ENCODE results near the gene MEP1A.
"Not testable (repeated sequence)": the region's sequence is repeated elsewhere in the genome, so short reads cannot be mapped to it uniquely, and the experiment has no call there.

Gene MEP1A

DNA sequence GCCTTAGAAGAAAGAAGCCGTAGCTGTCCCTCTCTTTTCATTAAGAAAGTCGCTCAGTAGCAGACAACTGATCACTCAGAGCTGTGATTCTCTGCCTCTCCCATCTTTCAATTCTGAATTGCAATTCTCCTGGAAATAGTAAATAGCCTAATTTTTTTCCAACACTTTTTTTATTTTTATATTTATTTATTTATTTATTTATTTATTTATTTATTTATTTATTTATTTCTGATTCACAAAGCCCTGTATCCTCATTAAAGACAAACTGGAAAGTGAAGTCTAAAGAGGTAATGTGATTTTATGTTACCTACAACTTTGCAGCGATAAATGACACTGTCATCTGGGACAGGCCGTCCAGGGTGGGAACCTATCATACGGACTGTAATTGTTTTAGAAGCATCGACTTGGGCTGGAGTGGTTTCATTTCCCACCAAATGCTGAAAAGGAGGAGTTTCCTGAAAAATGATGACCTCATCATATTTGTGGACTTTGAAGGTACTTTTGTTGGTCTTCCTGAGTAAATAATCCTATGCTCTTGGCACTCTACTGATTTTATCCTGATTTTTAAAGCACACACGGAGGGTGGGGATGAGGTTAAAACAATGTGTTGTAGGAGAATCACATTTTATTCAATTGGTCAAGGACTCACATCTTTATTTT lies 41.2 kb downstream of the MEP1A start:
- DNase-seq (ENCODE audit: low read depth): not testable (repeated sequence)

DNA sequence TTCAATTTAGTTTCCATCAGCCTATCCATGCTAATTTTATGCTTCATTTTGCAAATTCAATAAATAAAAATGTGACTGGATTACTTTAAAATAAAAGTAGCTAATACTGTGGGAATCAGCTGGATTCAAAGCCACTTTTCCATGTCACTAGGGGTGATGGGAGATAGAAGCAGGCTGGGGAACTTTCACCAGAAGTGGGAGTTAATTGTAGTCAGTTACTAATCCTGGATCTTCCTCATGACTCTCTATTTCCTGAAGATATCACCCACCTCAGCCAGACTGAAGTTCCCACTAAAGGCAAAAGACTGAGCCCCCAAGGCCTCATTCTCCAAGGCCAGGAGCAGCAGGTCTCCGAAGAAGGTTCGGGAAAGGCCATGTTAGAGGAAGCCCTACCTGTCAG lies 41.8 kb downstream of the MEP1A start:
- DNase-seq (ENCODE audit: low read depth): not testable (repeated sequence)

DNA sequence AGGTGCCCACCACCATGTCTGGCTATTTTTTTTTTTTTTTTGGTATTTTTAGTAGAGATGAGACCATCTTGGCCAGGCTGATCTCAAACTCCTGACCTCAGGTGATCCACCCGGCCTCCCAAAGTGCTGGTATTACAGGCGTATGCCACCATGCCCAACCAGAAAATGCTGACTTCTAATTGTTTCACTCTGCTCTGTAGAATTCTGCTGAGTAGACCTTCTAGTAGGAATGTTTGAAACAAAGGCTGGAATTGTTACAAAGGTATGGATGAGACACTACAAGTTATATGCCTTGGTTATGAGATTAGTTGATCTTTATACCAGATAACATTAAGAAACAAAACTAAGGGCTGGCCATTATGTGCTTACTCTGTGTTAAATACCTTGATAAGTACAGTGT lies 44.8 kb downstream of the MEP1A start:
- DNase-seq (ENCODE audit: low read depth): no peak

DNA sequence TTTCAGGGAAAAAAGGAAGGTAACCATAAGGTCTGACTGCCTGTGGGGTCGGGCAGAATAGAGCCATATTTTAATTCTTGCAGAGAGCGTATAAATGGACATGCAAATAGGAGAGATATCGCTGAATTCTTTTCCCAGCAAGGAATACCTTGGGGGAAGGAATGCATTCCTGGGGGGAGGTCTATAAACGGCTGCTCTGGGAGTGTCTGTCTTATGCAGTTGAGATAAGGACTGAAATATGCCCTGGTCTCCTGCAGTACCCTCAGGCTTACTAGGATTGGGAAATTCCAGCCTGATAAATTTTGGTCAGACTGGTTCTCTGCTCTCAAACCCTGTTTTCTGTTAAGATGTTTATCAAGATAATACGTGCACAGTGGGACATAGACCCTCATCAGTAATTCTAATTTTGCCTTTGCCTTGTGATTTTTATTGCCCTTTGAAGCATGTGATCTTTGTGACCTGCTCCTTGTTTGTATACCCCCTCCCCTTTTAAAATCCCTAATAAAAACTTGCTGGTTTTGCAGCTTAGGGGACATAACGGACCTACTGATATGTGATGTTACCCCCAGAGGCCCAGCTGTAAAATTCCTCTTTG lies 49.2 kb downstream of the MEP1A start:
- DNase-seq (ENCODE audit: low read depth): not testable (repeated sequence)

DNA sequence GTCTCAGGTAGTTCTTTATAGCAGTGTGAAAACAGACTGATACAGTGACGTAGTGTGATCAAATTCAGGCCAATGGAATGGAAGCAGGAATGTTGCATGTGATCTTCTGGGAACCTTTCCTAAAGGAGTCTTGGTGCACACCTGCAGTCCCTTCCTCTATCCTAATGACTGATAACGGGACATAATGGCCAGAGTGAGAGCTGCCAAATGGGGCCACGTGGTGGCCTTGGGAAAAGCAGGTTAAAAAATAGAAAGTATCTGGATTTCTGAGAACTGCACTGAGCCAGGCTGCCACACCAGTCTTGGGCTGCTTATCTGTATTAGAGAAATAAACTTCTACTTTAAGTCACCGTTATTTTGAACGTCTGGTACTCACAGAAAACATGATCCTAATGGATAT lies 51.9 kb downstream of the MEP1A start:
- DNase-seq (ENCODE audit: low read depth): no peak

DNA sequence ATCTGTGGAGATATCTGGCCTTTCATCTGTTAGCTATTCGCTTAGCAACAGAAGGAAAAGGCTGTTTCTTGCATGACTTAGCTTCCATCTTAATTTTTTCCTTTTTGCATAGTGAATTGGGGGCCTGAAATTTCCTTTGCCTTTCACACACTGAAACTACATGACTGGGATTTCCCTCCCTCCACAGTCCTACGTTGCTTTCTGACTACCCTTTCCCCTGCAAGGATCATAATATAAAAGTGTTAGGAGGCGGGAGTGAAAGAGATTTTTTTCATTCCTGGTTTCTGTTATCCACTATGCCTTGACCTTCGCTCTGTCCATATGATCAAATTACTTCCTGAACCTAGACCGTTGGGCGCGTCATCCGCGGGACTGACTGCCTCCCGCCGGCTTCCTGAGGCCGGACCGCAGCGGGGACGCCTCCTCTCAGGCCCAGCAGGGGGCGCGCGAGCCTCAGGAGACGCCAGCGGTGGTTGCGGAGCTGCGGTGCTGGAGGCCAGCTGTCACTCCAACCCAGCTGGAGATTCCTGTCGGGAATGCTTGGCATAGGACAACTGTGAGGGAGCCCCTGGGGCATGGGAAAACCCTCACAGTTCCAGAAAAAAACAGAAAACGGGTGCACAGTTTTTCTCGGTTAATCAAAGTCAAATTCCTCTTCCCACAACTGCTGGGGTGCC lies 55.6 kb downstream of the MEP1A start:
- DNase-seq (ENCODE audit: low read depth): peak; percentile 9

DNA sequence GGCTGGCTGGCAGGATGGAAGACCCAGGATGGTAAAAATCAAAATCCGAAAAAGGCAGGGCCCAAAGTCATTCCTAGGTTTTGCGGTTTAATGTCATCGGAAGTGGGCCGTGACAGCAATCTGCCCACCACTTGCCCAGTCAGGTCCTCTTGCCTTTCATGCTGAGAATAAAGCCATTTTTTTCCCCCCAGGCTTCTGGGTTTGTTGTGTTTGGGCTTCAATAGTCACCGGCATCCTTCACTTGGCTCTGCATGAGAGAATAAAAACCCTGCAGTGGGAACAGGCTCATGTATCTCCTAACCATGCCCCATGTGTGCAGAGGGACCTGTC lies 56.1 kb downstream of the MEP1A start:
- no peak for DNase-seq (ENCODE audit: low read depth)

DNA sequence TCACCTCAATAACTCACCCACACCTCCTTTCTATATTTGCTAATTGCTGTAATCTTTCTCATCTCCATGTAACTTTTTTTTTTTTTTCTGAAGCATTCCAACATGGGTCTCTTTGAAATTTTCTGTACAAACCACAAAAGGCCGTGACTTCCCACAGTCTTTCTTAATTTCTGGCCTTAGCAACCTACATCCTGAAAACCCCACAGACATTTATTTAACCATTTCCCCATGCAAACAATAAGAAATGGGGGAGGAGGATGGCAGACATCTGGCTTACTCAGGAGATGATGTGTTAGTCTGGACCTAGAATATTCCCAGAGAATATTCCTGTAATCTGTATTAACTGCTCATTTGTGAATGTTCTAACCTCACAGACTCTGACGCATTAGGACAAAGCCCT lies 57.6 kb downstream of the MEP1A start:
- no peak for DNase-seq (ENCODE audit: low read depth)

DNA sequence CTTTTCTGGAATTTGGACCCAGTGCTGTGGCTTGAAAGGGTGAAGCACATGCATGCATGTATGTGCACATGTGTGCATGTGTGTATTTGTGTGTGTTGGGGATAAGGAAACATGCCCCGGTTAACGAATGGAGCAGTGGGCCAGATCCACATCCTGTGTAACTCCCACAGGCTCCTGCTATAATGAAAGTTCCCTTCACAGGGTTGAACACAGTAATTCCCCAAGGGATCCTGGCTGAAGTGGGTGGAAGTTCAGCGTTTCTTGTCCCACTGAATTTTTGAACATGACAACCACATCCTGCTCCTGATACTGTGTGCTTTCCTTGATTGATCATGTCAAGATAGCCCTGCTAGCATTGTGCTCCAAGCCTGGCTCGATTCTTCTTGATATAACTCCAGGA lies 58.4 kb downstream of the MEP1A start:
- not testable (repeated sequence) for DNase-seq (ENCODE audit: low read depth)

DNA sequence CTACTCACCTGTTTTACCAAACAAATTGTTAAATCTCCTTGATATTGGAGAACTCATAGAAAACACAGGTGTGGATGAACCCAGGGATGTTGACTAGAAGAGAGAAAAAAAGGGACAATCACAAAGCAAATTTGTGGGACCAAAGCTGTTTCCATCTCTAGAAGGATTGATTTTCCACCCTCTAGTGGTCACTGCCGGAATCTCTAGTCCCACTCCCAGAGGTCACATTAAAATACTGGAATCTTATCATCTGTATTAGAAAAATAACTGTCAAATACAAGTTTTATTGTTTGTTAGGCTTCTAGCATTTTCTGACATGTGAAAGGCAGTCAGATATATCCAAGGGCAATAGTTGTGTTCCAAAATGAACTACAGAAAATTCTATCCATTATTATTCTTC lies 62.8 kb downstream of the MEP1A start:
- DNase-seq (ENCODE audit: low read depth): not testable (repeated sequence)

DNA sequence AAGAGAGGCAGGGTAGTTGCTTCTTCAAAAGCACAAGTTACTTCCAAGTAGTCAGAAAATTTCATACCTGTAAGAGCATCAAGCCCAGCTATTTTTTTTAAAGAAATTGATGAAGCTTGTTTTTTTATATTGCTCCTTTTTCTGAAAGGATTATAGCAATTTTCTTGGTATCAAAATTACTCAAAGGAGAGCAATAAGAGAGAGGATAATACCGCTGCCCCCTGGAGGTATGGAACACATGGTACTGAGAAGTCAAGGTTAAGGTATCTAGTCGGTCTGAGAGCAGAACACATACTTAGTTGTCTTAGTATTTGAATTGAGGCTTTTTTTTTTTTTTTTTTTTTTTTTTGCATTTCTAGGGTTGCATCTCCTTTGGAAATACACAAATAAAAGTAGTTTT lies 69.2 kb downstream of the MEP1A start:
- DNase-seq (ENCODE audit: low read depth): no peak

DNA sequence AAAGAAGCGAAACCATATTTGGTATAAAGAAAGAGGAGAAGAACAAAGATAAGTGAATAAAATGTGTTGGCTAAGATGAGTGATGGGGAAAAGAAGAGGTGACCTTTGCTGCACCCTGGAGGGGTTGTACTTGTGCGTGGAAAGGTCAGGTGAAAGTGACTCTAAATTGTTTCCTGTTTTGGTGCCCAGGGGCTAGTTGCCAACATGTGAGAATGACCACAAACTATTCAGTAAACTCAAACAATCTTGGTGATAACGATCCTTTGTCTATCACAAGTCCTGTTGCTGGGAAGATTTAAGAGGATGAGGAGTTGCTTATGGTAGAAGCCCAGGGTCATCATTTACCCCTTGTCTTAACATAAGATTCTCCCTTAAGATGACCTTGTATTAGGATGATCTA lies 70.6 kb downstream of the MEP1A start:
- DNase-seq (ENCODE audit: low read depth): no peak

DNA sequence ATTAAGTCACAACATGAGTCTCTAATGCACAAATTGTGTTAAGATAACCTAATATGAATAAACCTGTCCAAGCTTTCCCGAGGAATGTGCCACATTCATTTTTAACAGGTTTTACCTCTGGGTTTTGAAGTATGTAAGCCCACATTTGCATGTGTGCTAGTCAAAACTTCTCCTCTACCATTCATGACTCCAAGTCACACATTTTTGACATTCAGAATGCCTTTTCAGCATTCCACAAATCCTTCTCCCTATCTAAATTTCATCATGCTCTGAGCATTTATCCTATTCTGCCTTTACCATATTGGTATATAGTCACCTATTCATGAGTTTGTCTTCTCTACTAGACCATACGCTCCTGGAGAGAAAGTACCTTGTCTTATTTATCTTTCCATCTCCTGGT lies 72.0 kb downstream of the MEP1A start:
- DNase-seq (ENCODE audit: low read depth): no peak

DNA sequence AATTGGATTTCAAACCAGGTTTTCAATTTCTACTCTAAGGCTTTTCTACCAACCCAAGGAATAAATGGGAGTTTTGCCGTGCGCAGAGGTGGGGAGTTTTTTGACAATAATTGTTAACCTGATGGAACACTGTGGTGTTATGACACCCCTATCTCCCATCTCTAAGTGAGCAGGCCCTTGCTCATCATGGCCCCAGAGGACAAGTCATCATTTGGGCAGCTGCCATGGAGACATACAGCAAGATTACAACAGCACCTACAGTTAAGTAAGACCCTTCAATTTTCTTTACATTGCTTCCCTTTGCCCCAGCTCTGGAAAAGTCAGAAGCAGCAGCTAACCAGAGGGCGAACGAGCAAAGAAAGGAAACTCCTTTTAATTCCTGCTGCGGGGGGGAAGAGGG lies 74.2 kb downstream of the MEP1A start:
- no peak for DNase-seq (ENCODE audit: low read depth)

DNA sequence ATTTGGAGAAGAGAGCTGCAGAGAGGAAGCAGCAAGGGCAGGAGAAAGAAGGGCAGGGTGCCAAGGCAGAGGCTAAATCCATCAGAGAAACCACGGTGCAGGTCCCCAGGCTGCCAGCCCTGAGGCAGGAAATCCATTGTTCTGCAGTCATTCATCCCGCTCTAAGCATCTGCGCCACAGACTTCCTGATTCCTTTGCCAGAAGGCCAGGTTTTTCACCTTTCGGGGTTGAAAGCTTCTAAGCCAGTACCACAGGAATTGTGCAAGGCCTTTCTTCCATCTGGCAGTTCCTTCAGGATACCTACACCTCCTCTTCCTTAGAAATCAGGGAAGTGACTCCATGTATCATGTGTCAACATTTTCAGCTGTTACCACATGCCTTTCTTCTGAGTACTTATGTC lies 82.9 kb downstream of the MEP1A start:
- DNase-seq (ENCODE audit: low read depth): no peak

DNA sequence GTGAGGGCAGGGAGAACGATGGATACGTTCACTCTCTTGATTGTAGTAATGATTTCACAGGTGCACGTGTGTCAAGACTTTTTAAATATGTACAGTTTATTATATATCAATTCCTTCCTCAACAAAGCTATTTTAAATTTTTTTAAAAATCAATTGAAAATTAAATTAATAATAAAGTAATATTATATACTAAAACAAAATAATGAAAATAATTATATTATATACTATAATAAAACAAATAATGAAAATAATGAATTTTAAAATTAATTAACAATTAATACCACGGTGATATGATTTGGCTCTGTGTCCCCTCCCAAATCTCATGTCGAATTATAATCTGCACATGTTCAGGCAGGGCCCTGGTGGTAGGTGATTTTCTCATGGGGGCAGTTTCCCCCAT lies 85.8 kb downstream of the MEP1A start:
- DNase-seq (ENCODE audit: low read depth): no peak

DNA sequence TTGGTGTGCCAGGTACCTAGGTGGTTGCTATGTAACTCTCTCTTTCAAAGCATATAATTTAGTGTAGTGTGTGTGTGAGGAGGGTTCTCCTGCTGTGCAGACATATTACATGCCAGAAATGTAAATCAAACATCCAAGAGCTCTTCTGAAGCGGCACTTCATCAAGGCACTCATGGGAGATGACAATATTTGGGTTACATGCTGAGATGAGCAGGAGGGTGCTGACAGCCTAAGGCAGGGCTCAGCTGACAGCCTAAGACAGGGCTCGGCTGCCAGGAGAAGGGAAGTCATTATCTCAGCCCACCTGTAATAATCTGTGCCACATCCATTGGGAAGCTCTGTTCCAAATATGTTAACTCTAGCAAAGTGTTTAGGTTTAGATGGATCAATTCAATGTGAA lies 89.5 kb downstream of the MEP1A start:
- no peak for DNase-seq (ENCODE audit: low read depth)

DNA sequence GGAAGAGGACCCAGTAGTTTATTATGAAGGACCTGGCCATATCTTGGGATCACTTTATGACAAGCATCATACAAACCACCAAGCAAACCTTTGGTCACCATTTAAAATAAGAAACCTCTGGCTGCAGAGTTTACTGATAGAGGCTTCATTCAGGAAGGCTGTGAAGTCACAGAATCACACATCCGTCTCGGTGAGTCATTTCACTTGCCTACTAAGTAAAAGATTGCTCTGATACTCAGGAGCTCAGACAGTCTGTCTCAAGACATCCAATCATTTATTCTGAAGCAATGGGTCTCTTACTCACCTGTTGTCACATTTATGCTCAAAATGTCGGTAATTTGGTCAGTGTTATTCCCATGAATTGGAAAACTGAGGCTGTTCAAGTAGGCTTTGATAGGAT lies 94.8 kb downstream of the MEP1A start:
- DNase-seq (ENCODE audit: low read depth): no peak

DNA sequence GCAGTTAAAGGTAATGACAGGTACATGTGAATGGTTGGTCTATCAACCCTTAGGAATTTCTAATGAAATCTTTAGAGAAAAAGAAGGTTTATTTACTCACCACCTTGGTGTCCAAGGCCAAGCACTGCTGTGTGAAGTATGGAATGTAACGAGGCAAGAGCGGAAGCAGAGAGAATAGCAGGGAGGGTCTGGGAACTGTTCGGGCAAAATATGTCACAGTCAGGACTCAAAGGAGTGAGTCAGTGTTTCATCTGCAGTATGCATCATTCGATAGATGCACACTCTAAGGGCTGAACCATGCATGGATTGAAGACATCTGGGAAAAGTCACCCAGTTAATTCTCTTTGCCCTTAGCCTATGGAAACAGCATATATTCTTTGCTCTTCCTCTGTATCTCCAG lies 95.4 kb downstream of the MEP1A start:
- DNase-seq (ENCODE audit: low read depth): no peak

Measured in stimulated activated CD4-positive, alpha-beta T cell treated with anti-CD3 and anti-CD28 coated beads, Interleukin-2, amount 100 ng/mL, for 4 hours (primary cell).